Peyer's patch (tissue), 4 donors: ENCODE results near the gene F7.

Source experiments
- CTCF ChIP-seq, 6 experiments: fragments of 450-650 bp in 4 of 6; fragments of 200-600 bp in 2 of 6; sonication (generic) in 1 of 6; IDR thresholded peaks; one replicate each; pipeline ENCODE4 v1.5.1; 2017 to 2019; ENCODE audit warnings: antibody characterized with exemption in 6 of 6, mild to moderate bottlenecking in 3 of 6, moderate library complexity in 1 of 6
- POLR2A ChIP-seq, 2 donors: fragments of 450-650 bp; IDR thresholded peaks; one replicate each; pipeline ENCODE4 v1.5.1; 2017; ENCODE audit warnings: antibody characterized with exemption in 2 of 2, mild to moderate bottlenecking in 2 of 2, moderate library complexity in 2 of 2

GRCh38 chr13:113160983-113161382, 55.4 kb downstream of the F7 start:
- no peak for TF ChIP-seq CTCF (IDR thresholded peaks at IDR 0.05)
- no peak for TF ChIP-seq POLR2A (IDR thresholded peaks at IDR 0.05)
